Keratinocyte (primary cell): ENCODE data around the gene ANKRD28.

ENCODE experiments used
- EZH2 ChIP-seq: IDR thresholded peaks from one replicate; pipeline ENCODE4 v1.6.1; 2012; ENCODE audit warnings: inconsistent platforms, mild to moderate bottlenecking, low read length, moderate library complexity
- TF ChIP-seq, protein P1 (sequence below), 3 experiments: IDR thresholded peaks in 1 of 3; conservative IDR thresholded peaks in 1 of 3; optimal IDR thresholded peaks in 1 of 3; 2 replicates in 2 of 3; 3 replicates in 1 of 3; pipeline versions ENCODE3 to v1.5.1; 2011; ENCODE audit warnings: low read length in 3 of 3, mild to moderate bottlenecking in 3 of 3, moderate library complexity in 2 of 3, control low read depth in 1 of 3, inconsistent platforms in 1 of 3; ENCODE audit not compliant: insufficient read depth in 2 of 3; ENCODE audit errors: extremely low read depth in 1 of 3

DNA sequence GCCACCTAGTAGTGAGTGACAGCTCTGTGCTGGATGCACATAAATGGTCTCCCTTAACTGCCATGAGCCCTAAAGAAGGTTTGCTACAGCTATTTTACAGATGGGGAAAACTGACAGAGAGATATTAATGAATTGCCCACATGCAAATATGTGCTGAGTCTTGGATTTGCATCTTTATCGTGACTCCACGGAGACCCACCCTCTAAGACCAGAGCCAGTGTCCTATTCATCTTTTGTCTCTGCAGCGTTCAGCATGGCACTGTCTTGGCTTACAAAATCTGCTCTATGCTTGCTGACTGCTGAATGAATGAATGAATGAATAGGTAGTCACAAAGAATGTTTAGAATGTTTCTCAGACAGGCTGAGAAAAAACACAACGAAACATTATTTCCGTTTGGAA lies 147.9 kb downstream of the ANKRD28 start:
- TF ChIP-seq, protein P1, sequence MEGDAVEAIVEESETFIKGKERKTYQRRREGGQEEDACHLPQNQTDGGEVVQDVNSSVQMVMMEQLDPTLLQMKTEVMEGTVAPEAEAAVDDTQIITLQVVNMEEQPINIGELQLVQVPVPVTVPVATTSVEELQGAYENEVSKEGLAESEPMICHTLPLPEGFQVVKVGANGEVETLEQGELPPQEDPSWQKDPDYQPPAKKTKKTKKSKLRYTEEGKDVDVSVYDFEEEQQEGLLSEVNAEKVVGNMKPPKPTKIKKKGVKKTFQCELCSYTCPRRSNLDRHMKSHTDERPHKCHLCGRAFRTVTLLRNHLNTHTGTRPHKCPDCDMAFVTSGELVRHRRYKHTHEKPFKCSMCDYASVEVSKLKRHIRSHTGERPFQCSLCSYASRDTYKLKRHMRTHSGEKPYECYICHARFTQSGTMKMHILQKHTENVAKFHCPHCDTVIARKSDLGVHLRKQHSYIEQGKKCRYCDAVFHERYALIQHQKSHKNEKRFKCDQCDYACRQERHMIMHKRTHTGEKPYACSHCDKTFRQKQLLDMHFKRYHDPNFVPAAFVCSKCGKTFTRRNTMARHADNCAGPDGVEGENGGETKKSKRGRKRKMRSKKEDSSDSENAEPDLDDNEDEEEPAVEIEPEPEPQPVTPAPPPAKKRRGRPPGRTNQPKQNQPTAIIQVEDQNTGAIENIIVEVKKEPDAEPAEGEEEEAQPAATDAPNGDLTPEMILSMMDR (optimal IDR thresholded peaks at IDR 0.05 in 1 of 3, IDR thresholded peaks at IDR 0.05 in 1 of 3, conservative IDR thresholded peaks at IDR 0.05 in 1 of 3; ENCODE audit: extremely low read depth in 1 of 3, insufficient read depth in 2 of 3, low read length in 3 of 3): no peak
- no peak for TF ChIP-seq EZH2
